Epidermal melanocyte (primary cell): Measurements from ENCODE around the gene KANSL1.
A peak's percentile ranks its signal among the peaks of the same experiment; 100 is the strongest.
"Not testable (repeated sequence)": the region's sequence is repeated elsewhere in the genome, so short reads cannot be mapped to it uniquely, and the experiment has no call there.

Experiments
- DNase-seq: peaks from one replicate; pipeline ENCODE4 v3.0.0; 2011; ENCODE audit warnings: low spot score; ENCODE audit not compliant: insufficient read length

Gene KANSL1

DNA sequence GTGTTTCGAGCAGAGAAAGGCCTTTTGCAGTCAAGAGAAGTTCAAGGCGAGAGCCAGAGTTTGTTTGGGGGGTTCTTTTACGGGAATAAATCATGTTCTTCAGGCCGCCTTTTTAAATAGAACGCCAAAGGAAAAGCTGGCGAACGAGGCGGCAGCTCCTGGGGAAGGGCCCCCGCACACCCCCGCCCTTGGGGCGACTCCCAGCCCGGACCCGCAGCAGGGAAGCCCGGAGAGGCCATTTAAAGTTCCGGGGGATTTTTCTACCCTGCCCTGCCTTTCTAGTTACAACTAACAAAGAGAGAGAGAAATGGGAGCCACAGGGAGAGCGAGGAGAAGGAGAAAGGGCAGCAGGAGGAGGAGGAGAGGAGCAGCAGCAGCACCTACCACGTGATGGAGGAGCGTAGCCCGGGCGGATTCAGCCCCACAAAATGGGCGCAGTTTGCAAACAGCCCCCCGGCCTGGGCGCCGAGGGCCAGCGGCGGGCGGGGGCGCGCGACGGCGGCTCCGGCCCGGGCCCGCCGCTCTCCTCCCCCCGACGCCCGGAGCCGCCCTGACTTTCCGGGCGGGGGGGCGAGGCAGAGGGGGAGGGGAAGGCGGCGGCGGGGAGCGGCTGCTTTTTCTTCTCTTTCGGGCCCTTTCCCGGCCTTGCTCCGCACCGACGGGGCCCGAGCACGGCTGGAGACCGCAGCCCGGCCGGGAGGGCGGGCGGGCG lies 634 bp downstream of the KANSL1 start:
- peak; percentile 42 for DNase-seq

DNA sequence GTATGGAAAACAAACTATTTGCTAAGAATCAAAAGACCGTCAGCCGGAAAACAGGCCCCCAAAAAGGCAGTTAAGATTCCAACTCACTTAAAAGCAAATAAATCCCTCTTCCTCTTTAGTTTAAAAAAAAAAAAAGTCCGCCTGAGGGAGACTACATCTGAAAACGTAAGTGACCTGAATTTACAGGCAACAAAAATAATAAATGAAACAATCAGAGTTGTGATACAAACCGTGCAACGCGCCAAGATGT lies 1.1 kb downstream of the KANSL1 start:
- no peak for DNase-seq

DNA sequence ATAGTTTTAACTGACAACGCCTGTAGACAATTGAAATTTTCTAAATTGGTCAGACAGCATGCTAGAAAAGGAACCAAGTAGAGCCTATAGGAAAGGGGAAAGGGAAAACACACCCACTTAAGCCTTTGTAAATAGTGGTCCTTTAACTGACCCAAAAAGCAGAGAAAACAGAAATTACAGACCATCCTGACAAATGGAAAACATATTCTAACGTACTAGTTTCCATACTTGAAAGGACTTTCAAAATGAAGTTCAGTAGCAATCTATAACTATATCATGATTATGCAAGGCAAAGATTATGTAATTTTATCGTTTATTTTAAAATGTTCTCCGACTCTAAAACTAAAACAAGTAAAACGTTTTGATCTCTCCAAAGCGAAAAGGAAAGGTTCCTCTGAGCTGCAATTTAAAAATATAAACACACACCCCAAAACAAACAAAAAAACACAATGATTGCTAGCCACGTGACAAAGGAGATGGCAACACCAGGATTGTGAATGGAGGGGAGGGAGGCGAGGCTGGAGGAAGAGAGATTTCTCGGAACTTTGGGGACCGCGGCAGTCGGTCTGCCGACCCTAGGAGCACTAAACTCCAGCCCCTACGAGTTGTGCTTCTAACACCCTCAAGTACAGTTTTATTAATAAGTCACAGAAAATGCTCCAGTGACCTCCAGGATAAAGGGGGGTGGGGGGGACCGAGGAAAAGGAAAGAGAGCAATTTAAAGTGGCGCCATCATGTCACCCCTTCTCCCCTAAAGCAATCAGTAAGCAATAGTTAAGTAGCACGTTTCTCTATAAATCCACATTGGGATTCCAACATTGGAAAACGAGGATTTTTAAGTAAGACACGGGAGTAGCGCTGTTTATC lies 1.7 kb downstream of the KANSL1 start:
- peak; percentile 23 for DNase-seq

DNA sequence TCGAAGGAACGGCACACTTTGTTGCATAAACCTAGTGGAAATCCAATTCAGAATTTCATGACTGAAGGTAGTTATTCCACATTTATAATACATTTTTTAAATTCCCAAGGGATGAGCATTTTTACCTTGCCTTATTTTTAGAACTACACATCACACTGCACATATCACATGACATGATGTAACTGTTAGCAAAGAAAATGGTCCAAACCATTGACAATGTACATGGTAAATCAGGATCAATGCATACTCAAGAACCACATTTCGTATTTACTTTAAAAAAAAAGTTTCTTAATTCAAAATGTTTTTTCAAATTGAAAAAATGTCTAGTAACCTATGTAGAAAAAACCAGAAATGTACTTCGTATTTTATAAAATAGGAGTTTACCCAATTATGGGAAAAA lies 2.5 kb downstream of the KANSL1 start:
- DNase-seq = no peak

DNA sequence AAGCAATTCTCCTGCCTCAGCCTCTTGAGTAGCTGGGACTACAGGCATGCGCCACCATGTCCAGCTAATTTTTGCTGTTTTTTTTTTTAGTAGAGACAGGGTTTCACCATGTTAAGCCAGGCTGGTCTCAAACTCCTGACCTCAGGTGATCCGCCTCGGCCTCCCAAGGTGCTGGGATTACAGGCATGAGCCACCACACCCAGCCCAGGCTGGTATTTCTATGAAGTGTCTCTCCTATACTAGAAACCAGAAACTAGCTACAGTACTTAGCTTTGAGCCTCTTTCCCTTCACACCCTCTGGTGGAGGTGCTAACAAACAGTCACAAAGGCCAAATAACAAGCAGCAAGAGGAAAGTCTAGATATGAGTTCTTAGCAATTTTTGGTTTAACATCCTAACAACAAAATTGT lies 6.4 kb downstream of the KANSL1 start:
- DNase-seq = not testable (repeated sequence)

DNA sequence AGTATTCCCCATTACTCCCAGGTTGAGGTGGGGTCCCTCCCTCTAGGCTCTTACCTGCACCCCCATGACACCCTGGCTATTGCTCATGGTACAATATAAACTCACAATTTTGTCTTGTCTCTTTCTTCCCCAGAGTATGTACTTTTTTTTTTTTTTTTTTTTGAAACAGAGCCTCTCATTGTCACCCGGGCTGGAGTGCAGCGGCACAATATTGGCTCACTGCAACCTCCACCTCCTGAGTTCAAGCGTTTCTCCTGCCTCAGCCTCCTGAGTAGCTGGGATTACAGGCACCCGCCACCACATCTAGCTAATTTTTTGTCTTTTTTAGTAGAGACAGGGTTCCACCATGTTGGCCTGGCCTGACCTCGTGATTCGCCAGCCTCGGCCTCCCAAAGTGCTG lies 8.5 kb downstream of the KANSL1 start:
- no peak for DNase-seq

DNA sequence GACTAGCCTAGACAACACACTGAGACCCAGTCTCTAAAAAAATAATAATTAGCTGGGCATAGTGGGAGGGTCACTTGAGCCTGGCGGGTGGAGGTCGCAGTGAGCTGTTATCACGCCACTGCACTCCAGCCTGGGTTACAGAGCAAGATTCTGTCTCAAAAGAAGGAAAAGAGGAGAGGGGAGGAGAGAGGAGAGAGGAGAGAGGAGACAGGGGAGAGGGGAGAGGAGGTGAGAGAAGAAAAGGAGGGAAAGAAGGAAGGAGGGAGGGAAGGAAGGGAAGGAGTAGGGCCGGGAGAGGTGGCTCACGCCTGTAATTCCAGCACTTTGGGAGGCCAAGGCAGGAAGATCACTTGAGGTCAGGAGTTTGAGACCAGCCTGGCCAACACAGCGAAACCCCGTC lies 9.8 kb downstream of the KANSL1 start:
- DNase-seq = not testable (repeated sequence)

DNA sequence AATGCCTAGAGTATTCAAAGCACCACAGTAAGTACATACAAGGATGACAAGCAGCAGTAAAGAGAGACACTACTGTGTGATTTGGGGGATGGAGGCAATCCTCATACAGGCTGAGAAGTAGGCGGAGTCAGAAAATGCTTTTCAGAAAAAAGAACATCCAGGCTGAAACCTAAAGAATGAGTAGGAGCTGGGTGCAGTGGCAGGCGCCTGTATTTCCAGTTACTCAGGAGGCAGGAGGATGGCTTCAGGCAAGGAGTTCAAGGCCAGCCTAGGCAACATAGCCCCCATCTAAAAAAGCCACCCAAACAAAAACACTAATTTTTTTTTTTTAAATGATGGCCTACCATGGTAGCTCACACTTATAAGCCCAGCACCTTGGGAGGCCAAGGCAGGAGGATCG lies 10.3 kb downstream of the KANSL1 start:
- no peak for DNase-seq

DNA sequence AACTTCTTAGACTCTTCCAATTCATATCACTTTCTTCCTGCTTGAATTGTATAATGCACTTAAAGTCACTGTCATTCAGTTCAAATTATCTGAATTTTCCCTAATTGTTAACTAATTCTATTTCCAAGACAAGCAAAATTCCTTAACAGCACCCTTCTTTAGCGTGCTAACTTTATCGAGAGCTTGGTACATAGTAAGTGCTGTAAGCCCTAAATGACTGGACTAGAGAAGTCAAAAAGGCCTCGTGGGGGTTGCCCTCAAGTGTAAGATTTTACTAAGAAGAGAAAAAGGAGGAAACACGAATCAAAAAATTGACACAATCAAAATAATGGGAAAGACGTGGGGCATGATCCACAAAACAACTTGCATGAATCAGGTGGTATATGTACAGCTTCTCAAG lies 11.3 kb downstream of the KANSL1 start:
- DNase-seq = no peak

DNA sequence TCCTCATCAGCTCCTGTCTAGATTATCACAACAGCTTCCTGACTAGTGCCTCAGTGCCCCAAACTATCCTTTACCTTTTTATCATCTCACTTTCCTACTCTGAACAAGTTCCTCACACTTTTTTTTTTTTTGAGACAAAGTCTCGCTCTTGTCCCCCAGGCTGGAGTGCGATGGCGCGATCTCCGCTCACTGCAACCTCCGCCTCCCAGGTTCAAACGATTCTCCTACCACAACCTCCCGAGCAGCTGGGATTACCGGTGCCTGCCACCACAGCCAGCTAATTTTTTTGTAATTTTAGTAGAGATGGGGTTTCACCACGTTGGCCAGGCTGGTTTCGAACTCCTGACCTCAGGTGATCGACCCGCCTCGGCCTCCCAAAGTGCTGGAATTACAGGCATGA lies 11.9 kb downstream of the KANSL1 start:
- DNase-seq = not testable (repeated sequence)

DNA sequence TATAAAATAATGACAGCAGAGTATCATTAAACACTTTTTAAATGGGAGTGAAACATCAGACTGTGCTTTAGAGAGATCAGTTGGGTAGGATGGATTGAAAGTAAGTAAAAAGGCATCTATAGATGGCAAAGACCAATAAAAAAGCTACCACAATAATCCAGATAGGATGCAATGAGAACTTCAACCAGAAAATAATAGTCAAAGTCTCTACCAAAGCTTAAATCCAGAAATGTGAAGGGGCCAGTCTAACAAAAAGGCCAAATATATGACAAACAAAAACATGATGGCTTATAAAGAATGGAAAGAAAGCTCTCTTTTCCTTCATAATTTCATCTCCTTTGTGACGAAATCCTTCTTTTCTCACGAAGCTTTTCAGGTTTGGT lies 12.3 kb downstream of the KANSL1 start:
- no peak for DNase-seq

DNA sequence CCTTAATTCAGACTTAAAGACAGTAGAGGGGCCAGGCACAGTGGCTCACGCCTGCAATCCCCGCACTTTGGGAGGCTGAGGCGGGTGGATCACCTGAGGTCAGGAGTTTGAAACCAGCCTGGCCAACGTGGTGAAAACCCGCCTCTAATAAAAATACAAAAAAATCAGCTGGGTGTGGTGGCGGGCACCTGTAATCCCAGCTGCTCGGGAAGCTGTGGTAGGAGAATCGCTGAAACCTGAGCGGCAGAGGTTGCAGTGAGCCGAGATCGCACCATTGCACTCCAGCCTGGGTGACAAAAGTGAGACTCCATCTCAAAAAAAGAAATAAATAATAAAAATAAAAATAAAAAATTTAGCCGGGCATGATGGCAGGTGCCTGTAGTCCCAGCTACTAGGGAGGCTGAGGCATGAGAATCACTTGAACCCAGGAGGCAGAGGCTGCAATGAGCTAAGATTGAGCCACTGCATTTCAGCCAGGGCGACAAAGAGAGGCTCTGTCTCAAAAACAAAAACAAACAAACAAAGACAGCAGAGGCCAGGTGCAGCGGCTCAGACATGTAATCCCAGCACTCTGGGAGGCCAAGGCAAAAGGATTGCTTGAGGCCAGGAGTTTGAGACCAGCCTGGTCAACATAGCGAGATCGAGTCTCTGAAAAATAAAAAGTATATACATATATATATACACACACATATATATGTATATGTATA lies 12.9 kb downstream of the KANSL1 start:
- DNase-seq = not testable (repeated sequence)

DNA sequence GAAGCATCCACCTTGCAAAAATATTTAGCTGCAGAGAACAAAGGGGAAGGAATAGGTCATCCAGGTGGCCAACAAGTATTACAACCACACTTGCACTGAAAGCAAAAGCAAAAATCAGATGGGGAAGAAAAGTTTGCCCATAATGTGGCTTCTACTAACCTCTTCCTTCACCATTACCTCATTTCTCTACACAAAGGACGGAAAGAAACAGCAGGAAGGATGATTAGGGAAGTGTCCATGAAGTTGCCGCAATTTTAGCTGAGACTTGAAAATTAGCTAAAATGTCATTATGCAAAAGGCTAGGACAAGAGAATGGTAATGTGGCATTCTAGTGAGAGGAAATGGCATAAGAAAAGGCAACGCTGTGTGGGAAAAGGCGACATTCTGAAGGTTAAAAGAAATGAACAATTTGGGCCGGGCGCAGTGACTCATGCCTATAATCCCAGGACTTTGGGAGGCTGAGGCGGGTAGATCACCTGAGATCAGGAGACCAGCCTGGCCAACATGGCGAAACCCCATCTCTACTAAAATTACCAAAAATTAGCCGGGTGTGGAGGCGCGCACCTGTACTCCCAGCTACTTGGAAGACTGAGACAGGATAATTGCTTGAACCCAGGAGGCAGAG lies 13.7 kb downstream of the KANSL1 start:
- DNase-seq = no peak

DNA sequence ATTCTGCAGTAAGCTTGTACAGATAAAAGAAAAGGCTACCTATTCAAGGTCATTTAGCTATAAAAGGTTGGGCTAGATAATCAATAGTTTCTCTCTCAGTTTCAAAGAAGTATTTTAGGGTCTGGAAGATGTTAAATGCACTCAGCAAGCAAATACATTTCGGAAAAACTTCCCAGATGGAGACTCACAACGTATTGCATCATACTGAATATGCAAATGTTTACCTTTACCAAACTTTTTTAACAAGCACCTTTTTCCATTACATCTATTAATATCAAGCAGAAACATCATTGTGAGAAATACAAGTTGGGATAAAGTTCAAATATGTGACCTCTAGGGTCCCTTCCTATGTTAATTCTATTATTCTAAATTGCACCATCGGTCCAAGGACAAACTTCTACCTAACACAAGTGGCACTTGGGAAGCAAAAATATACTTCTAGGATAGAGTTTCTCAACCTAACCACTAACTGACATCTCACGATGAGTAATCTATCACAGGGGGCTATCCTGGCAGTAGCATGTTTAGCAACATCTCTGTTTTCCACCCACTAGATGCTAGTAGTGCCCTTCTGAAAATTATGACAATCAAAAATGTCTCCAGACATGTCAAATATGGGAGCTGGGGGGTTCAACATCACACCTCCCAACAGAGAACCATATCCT lies 14.5 kb downstream of the KANSL1 start:
- no peak for DNase-seq

DNA sequence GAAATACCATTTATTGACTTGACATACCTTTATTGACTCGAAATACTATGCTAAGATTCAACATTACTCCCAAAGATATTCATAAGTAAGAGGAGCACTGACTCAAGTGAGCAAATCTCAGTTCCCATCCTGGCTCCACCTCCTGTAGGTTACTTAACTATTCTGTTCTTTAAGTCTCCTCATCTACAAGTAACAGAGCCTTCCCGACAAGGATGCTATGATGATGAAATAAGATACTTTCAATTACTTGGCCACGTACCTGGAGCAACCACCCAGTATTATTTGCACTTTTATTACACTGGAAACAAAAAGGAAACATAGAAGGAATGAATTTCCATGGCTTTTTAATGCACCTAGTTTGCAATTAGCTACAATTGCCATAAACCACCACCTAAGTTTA lies 16.3 kb downstream of the KANSL1 start:
- DNase-seq = no peak

DNA sequence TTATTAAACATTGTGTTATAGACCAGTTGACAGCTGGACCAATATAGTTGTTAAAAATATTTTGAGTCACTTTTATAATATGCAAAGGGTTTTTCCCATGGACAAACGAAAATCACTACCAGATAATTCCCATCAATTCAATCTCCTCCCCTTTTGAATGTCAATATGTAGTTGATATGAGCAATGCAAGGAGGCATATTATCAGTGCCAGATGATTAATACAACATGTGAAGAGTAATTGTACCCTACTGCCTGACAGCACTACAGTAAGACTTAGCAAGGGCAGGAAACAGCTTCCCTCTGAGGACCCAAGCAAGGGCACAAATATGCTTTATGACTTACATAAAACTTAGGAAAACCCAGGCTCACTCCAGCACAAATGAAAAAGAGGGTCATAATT lies 17.3 kb downstream of the KANSL1 start:
- no peak for DNase-seq

DNA sequence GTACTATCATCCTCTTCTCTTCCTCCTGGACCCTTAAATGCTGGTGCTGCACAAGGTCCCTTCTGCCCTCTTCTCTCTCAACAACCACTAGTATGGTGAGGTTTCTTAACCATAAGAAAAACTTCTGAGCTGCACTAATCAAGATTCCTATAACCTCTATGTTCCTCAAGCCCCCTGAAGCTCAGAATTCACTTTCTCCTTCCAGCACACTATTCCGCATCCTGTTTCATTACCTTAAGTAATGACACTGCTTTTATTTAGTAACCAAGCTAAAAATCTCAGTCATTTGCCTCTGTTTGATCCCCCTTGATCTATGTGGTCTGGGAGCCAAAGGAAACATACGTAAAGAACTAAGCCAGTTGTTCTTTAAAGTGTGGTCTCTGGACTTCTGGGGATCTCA lies 20.1 kb downstream of the KANSL1 start:
- no peak for DNase-seq

DNA sequence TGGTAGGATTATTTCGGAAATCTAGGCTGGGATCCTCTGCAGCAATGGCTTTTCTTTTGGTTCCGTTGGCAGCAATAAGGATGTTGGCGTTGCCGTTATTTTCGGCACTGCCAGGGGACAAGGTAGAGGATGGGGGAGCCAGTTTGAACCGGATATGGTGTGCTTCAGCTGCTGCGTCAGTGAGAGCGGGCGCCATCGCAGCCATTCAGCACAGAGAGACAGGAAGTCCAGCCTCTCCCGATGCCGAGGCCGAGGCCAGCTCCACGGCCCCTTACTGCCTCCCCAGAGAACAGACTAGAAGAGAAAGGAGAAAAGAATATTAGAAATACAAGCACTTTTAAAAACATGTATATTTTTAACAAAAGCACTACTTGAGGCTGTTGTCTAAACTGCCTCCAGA lies 21.3 kb downstream of the KANSL1 start:
- no peak for DNase-seq

DNA sequence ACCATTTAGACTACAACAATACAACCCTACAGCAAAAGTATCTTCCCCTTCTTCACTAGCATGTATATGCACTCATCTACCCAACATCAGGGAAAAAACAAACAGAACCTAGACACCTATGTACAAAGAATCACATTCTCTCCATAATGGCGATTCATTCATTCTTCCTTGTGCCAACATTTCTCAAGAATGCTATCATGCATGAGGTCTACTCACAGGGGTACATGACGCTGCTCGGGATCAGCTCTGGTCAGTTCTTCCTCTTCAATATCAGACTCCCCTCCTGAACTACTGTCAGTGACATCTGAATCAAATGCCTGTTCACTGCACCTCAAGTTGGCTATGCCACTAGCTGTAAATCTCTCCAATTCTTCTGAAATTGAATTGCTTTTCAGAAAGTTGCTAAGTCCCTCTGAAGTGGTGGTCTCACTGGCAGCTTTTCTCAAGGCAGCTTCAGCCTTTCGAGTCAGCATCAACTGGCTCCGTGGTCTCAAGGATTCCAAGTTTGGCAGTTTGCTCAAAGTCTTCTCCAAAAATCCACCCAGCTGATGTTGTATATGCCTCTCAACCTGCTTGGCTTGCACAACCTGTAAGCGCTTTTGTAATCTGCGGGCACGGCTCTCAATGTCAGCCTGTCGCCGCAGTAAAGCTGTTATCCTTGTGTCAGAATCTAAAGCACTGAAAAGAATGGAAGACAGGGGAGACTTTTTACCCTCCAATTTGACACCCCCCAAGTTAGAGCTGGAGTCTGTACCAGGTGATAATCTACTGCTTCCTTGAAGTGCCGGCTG lies 22.4 kb downstream of the KANSL1 start:
- DNase-seq = no peak

DNA sequence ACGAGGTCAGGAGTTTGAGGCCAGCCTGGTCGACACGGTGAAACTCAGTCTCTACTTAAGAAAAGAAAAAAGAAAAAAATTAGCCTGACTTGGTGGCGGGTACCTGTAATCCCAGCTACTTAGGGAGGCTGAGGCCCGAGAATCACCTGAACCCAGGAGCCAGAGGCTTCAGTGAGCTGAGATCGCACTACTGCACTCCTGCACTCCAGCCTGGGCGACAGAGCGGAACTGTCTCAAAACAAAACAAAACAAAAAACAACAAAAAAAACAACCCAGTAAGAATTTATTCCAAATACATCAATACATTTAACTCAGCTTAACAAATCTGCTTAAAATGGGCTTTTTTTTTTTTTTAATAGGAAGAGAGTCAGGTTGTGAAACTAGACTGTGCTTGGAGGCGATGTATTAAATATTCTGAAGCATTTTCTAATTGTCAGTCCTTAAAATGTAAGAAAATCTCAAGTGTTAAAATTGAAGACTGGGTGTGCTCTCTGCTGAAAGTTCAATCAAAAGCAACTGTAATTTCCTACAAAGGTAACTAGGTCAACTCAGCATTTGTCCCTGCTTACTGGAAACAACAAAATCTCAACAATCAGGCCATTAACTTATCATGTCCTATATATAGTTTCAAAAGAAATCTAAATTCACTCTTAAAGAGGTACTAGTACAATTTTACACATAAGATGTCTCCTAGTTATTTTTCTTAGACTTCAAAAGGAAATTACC lies 23.2 kb downstream of the KANSL1 start:
- DNase-seq = no peak
